ENCODE measurements around the gene C22orf23.
A peak's percentile ranks its signal among the peaks of the same experiment; 100 is the strongest.

Gene C22orf23

GRCh38 chr22:37932401-37932800, 21.0 kb downstream of the C22orf23 start:
- TF ChIP-seq, protein P1, sequence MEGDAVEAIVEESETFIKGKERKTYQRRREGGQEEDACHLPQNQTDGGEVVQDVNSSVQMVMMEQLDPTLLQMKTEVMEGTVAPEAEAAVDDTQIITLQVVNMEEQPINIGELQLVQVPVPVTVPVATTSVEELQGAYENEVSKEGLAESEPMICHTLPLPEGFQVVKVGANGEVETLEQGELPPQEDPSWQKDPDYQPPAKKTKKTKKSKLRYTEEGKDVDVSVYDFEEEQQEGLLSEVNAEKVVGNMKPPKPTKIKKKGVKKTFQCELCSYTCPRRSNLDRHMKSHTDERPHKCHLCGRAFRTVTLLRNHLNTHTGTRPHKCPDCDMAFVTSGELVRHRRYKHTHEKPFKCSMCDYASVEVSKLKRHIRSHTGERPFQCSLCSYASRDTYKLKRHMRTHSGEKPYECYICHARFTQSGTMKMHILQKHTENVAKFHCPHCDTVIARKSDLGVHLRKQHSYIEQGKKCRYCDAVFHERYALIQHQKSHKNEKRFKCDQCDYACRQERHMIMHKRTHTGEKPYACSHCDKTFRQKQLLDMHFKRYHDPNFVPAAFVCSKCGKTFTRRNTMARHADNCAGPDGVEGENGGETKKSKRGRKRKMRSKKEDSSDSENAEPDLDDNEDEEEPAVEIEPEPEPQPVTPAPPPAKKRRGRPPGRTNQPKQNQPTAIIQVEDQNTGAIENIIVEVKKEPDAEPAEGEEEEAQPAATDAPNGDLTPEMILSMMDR (IDR thresholded peaks at IDR 0.05; ENCODE audit: extremely low read depth, missing control alignments) = no peak
- no peak for DNase-seq (ENCODE audit: low spot score)

DNA sequence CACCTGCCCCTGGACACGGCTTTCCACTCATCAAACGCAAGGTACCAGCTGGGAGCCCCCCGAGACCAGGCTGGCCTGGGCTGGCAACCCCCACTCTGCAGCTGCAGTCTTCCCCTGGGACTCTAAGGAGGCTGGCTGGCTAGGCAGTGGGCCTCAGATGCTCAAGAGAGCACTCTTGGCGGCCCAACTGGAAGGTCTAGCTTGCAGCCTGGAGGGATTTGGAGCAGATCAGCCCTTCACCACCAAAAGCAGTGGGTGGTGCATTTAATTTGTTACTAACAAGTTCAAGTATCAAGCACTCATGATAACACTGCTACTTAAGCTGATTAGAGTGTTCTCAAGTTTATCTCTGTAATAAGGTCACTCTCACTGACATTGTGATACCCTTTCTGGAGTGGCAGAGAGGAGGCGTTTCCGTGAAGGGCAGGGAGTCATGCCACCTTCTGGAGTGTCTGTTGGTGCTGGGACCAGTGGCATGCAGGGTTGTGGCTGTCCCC, 21.5 kb downstream of the C22orf23 start:
- no peak for DNase-seq (ENCODE audit: low spot score)
- TF ChIP-seq, protein P1 (IDR thresholded peaks at IDR 0.05; ENCODE audit: extremely low read depth, missing control alignments) = no peak

DNA sequence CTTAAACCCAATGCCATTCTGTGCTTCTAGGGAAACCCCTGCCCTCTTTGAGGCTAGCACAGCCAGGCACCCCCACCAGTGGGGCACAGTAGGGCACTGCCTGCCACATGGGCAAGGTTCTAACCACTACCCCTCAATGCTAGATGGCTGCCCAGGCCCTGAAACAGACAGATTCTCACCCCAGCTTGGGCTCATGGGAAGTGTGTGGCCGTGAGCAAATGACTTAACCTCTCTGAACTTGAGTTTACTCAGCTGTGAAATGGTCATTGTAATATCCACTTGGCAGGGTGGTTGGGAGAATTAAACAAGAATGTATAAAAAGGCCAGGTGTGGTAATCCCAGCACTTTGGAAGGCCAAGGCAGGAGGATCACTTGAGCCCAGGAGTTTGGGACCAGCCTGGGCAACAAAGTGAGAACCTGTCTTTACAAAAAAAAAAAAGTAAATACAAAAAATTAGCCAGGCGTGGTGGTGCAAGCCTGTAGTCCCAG, 22.4 kb downstream of the C22orf23 start:
- TF ChIP-seq, protein P1 (IDR thresholded peaks at IDR 0.05; ENCODE audit: extremely low read depth, missing control alignments) = no peak
- DNase-seq (ENCODE audit: low spot score) = no peak

GRCh38 chr22:37930270-37930951, 23.0 kb downstream of the C22orf23 start:
- TF ChIP-seq, protein P1 (IDR thresholded peaks at IDR 0.05; ENCODE audit: extremely low read depth, missing control alignments) = peak; percentile 15
- DNase-seq (ENCODE audit: low spot score) = peak; percentile 67

GRCh38 chr22:37929390-37929789, 24.0 kb downstream of the C22orf23 start:
- TF ChIP-seq, protein P1 (IDR thresholded peaks at IDR 0.05; ENCODE audit: extremely low read depth, missing control alignments) = no peak
- no peak for DNase-seq (ENCODE audit: low spot score)

GRCh38 chr22:37927637-37927936, 25.8 kb downstream of the C22orf23 start:
- TF ChIP-seq, protein P1 (IDR thresholded peaks at IDR 0.05; ENCODE audit: extremely low read depth, missing control alignments) = no peak
- no peak for DNase-seq (ENCODE audit: low spot score)

DNA sequence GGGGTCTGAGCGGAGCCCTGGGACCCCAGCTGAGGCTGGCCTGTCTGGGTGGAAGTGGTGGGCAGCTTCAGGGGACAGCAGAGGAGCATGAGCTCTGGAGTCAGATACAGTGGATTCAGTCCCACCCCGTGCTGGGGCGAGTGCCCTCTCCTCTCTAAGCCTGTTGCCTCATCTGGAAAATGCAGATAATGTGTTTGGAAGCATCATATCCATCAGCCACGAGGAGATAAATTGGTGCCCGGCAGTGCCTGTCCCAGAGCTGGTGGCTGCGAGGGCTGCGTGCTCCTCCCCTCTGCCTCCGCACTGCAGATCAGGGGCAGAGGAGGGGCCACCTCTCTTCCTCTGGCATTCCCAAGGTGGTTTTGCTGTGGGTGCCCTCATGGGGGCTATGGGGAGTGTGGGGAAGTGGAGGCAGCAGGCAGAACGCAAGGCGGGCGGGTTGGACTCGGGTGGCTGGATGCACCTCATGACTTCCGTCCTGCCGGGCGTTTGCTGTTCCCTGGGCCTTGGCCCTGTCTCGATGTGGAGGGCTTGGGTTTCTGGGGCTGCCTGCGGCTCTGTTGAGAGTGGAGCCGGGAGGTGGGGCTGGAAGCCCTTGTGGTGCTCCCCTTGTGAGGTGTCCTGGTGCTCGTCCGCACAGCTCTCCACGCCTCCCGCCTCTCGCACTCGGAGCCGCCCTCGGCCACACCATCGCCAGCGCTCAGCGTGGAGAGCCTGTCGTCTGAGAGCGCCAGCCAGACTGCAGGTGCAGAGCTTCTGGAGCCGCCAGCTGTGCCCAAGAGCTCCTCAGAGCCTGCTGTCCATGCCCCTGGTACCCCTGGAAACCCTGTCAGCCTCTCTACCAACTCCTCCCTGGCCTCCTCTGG, 26.4 kb downstream of the C22orf23 start:
- TF ChIP-seq, protein P1 (IDR thresholded peaks at IDR 0.05; ENCODE audit: extremely low read depth, missing control alignments) = no peak
- no peak for DNase-seq (ENCODE audit: low spot score)
